ENCODE results near the gene HDDC3.

The HDDC3 gene

DNA sequence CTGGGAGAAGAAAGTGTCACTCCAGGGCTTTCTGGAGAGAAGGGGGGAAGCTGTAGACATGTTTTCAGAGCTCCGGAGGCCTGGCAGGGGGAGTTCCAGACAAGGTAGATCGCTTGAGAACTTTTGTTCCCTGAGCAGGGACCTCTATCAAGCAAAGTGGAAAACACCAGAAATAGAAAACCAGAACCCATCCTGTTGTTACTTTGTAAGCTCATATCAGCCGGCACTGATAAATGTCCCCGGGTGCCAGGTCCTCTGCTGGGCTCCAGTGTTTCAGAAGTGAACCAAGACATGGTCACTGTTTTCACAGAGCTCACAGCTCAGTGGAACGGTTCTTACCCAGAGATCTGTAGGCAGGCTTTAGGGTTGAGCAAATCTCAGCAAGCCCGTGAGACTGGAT lies 13.5 kb downstream of the HDDC3 start:
- Histone ChIP-seq H3K36me3 (ENCODE audit: control insufficient read depth in 2 of 2, insufficient read depth in 2 of 2, low read length in 2 of 2) (peaks cover 67% of the 10 kb centered on the region in 2 donors), H3K9me3 (ENCODE audit: control insufficient read depth in 2 of 2, low read length in 2 of 2) (no peaks in the 10 kb centered on the region), H3K9ac (ENCODE audit: low read depth in 1 of 2, low read length in 2 of 2) (no peak overlapping the region), H3K4me3 (ENCODE audit: low read length in 2 of 2) (no peak overlapping the region), H3K27ac (ENCODE audit: low read depth in 2 of 2, low read length in 2 of 2) (no peak overlapping the region), H3K4me1 (ENCODE audit: control insufficient read depth in 2 of 2, insufficient read depth in 2 of 2, low read length in 2 of 2) (no peaks in the 10 kb centered on the region), H3K27me3 (ENCODE audit: control insufficient read depth in 2 of 2, insufficient read depth in 2 of 2, low read length in 2 of 2) (no peaks in the 10 kb centered on the region)

DNA sequence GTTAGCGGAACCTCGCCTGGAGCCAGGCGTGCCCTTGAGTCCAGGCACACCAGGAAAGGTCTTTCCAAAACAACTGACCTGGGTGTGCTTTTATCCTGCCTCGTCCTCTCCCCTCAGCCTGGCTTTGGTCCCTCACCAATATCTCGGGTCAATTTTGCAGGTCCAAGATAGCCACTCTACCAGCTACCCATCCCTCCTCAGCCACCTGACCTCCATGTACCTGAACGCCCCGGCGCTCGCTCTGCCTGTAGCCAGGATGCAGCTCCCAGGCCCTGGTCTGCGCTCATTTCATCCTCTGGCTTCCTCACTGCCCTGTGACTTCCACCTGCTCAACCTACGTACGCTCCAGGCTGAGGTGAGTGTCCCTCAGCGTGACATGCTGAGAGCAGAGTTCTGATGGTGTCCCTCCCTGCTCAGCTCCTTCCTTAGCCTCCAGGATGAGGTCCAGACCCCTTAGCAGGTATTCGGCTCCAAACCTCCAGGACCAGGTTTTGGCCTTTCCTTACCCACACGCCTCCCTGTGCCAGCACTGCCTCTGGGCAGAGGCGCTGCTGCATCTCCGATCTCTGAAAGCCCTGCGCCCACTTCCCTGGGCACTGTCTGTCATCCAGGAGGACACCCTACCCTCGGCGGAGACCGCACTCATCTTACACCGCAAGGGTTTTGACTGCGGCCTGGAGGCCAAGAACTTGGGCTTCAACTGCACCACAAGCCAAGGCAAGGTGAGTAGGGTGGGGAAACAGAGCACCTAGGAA lies 14.1 kb downstream of the HDDC3 start:
- H3K36me3 ChIP-seq (ENCODE audit: control insufficient read depth in 2 of 2, insufficient read depth in 2 of 2, low read length in 2 of 2): peaks cover 73 to 74% of the 10 kb centered on the region in 2 donors
- H3K9me3 ChIP-seq (ENCODE audit: control insufficient read depth in 2 of 2, low read length in 2 of 2): no peaks in the 10 kb centered on the region
- no peaks in the 10 kb centered on the region for H3K4me1 ChIP-seq (ENCODE audit: control insufficient read depth in 2 of 2, insufficient read depth in 2 of 2, low read length in 2 of 2)
- H3K27ac ChIP-seq (ENCODE audit: low read depth in 2 of 2, low read length in 2 of 2): no peak overlapping the region
- H3K4me3 ChIP-seq (ENCODE audit: low read length in 2 of 2): no peak overlapping the region
- no peak overlapping the region for H3K9ac ChIP-seq (ENCODE audit: low read depth in 1 of 2, low read length in 2 of 2)
- H3K27me3 ChIP-seq (ENCODE audit: control insufficient read depth in 2 of 2, insufficient read depth in 2 of 2, low read length in 2 of 2): no peaks in the 10 kb centered on the region

GRCh38 chr15:90917569-90917968 lies 14.8 kb downstream of the HDDC3 start:
- no peak overlapping the region for H3K4me3 ChIP-seq (ENCODE audit: low read length in 2 of 2)
- H3K36me3 ChIP-seq (ENCODE audit: control insufficient read depth in 2 of 2, insufficient read depth in 2 of 2, low read length in 2 of 2): peaks cover 79 to 80% of the 10 kb centered on the region in 2 donors
- H3K4me1 ChIP-seq (ENCODE audit: control insufficient read depth in 2 of 2, insufficient read depth in 2 of 2, low read length in 2 of 2): no peaks in the 10 kb centered on the region
- no peaks in the 10 kb centered on the region for H3K9me3 ChIP-seq (ENCODE audit: control insufficient read depth in 2 of 2, low read length in 2 of 2)
- H3K27me3 ChIP-seq (ENCODE audit: control insufficient read depth in 2 of 2, insufficient read depth in 2 of 2, low read length in 2 of 2): no peaks in the 10 kb centered on the region
- no peak overlapping the region for H3K27ac ChIP-seq (ENCODE audit: low read depth in 2 of 2, low read length in 2 of 2)
- H3K9ac ChIP-seq (ENCODE audit: low read depth in 1 of 2, low read length in 2 of 2): no peak overlapping the region

DNA sequence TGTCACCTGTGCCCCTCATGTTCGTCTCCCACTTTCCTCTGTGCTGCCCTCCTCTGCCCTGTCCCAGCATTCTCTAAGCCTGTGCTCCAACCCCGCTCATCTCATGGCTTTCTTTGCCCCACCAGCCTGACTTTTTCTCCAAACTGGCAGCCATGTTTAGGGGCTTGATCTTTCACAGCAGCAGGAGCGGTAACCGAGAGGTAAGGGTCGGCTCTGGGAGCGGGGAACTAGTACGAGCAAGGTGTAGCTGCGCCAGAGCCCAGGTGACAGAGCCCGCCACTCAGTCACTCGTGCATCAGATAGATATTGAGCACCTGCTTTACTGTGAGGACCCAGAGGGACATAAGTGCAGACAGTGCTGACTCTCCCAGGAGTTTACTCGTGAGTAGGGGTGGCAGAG lies 15.9 kb downstream of the HDDC3 start:
- no peak overlapping the region for H3K4me3 ChIP-seq (ENCODE audit: low read length in 2 of 2)
- H3K9me3 ChIP-seq (ENCODE audit: control insufficient read depth in 2 of 2, low read length in 2 of 2): no peaks in the 10 kb centered on the region
- H3K36me3 ChIP-seq (ENCODE audit: control insufficient read depth in 2 of 2, insufficient read depth in 2 of 2, low read length in 2 of 2): peaks cover 90 to 91% of the 10 kb centered on the region in 2 donors
- H3K27ac ChIP-seq (ENCODE audit: low read depth in 2 of 2, low read length in 2 of 2): peak overlapping the region in 1 of 2 donors; percentile 52
- no peak overlapping the region for H3K9ac ChIP-seq (ENCODE audit: low read depth in 1 of 2, low read length in 2 of 2)
- H3K4me1 ChIP-seq (ENCODE audit: control insufficient read depth in 2 of 2, insufficient read depth in 2 of 2, low read length in 2 of 2): no peaks in the 10 kb centered on the region
- H3K27me3 ChIP-seq (ENCODE audit: control insufficient read depth in 2 of 2, insufficient read depth in 2 of 2, low read length in 2 of 2): no peaks in the 10 kb centered on the region

GRCh38 chr15:90915808-90916440 lies 16.4 kb downstream of the HDDC3 start:
- Histone ChIP-seq H3K27me3 (ENCODE audit: control insufficient read depth in 2 of 2, insufficient read depth in 2 of 2, low read length in 2 of 2) (no peaks in the 10 kb centered on the region), H3K27ac (ENCODE audit: low read depth in 2 of 2, low read length in 2 of 2) (peak overlapping the region in 1 of 2 donors; percentile 52), H3K9ac (ENCODE audit: low read depth in 1 of 2, low read length in 2 of 2) (no peak overlapping the region), H3K4me3 (ENCODE audit: low read length in 2 of 2) (no peak overlapping the region), H3K4me1 (ENCODE audit: control insufficient read depth in 2 of 2, insufficient read depth in 2 of 2, low read length in 2 of 2) (no peaks in the 10 kb centered on the region), H3K9me3 (ENCODE audit: control insufficient read depth in 2 of 2, low read length in 2 of 2) (no peaks in the 10 kb centered on the region), H3K36me3 (ENCODE audit: control insufficient read depth in 2 of 2, insufficient read depth in 2 of 2, low read length in 2 of 2) (peaks cover 91% of the 10 kb centered on the region in 2 donors)

- H3K9ac ChIP-seq (ENCODE audit: low read depth in 1 of 2, low read length in 2 of 2): no peak overlapping the region
- H3K27ac ChIP-seq (ENCODE audit: low read depth in 2 of 2, low read length in 2 of 2): peak overlapping the region in 1 of 2 donors; percentile 52
- no peak overlapping the region for H3K4me3 ChIP-seq (ENCODE audit: low read length in 2 of 2)
These were observed 17.0 kb downstream of the HDDC3 start for GRCh38 chr15:90915216-90915807.

GRCh38 chr15:90914305-90915080 lies 17.9 kb downstream of the HDDC3 start:
- H3K9ac ChIP-seq (ENCODE audit: low read depth in 1 of 2, low read length in 2 of 2): no peak overlapping the region
- H3K4me3 ChIP-seq (ENCODE audit: low read length in 2 of 2): no peak overlapping the region
- H3K4me1 ChIP-seq (ENCODE audit: control insufficient read depth in 2 of 2, insufficient read depth in 2 of 2, low read length in 2 of 2): no peaks in the 10 kb centered on the region
- H3K27ac ChIP-seq (ENCODE audit: low read depth in 2 of 2, low read length in 2 of 2): no peak overlapping the region
- no peaks in the 10 kb centered on the region for H3K27me3 ChIP-seq (ENCODE audit: control insufficient read depth in 2 of 2, insufficient read depth in 2 of 2, low read length in 2 of 2)
- H3K36me3 ChIP-seq (ENCODE audit: control insufficient read depth in 2 of 2, insufficient read depth in 2 of 2, low read length in 2 of 2): peaks cover 87 to 88% of the 10 kb centered on the region in 2 donors
- no peaks in the 10 kb centered on the region for H3K9me3 ChIP-seq (ENCODE audit: control insufficient read depth in 2 of 2, low read length in 2 of 2)

More at GRCh38 chr15:90915216-90915807, 17.0 kb downstream of the HDDC3 start:
- Histone ChIP-seq H3K27me3 (ENCODE audit: control insufficient read depth in 2 of 2, insufficient read depth in 2 of 2, low read length in 2 of 2) (no peaks in the 10 kb centered on the region), H3K4me1 (ENCODE audit: control insufficient read depth in 2 of 2, insufficient read depth in 2 of 2, low read length in 2 of 2) (no peaks in the 10 kb centered on the region), H3K36me3 (ENCODE audit: control insufficient read depth in 2 of 2, insufficient read depth in 2 of 2, low read length in 2 of 2) (peaks cover 91 to 92% of the 10 kb centered on the region in 2 donors), H3K9me3 (ENCODE audit: control insufficient read depth in 2 of 2, low read length in 2 of 2) (no peaks in the 10 kb centered on the region)

DNA sequence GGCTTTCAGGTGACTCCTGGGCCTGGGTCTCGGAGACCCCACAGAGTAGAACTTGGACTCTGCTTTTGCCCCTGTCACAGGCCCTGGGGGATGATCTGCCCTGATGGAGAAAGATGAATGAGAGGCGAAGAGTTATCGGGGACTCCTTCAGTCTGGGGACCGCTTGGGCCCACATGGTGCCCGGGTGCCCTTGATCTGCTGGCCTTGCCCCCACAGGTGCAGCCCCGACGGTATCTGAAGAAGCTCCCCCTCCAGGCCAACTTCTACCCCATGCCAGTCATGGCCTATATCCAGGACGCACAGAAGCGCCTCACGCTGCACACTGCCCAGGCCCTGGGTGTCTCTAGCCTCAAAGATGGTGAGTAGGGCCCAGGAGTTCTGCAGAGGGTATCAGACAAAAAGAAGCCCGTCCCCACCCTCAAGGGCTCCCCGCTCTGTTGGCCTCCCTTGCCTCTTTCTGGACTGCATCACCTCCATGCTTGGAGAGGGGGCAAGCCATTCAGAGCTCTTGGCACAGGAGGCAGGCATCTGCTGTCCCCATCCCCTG lies 18.9 kb downstream of the HDDC3 start:
- Histone ChIP-seq H3K36me3 (ENCODE audit: control insufficient read depth in 2 of 2, insufficient read depth in 2 of 2, low read length in 2 of 2) (peaks cover 83 to 86% of the 10 kb centered on the region in 2 donors), H3K4me3 (ENCODE audit: low read length in 2 of 2) (no peak overlapping the region), H3K27ac (ENCODE audit: low read depth in 2 of 2, low read length in 2 of 2) (no peak overlapping the region), H3K9me3 (ENCODE audit: control insufficient read depth in 2 of 2, low read length in 2 of 2) (no peaks in the 10 kb centered on the region), H3K27me3 (ENCODE audit: control insufficient read depth in 2 of 2, insufficient read depth in 2 of 2, low read length in 2 of 2) (no peaks in the 10 kb centered on the region), H3K9ac (ENCODE audit: low read depth in 1 of 2, low read length in 2 of 2) (no peak overlapping the region), H3K4me1 (ENCODE audit: control insufficient read depth in 2 of 2, insufficient read depth in 2 of 2, low read length in 2 of 2) (no peaks in the 10 kb centered on the region)

DNA sequence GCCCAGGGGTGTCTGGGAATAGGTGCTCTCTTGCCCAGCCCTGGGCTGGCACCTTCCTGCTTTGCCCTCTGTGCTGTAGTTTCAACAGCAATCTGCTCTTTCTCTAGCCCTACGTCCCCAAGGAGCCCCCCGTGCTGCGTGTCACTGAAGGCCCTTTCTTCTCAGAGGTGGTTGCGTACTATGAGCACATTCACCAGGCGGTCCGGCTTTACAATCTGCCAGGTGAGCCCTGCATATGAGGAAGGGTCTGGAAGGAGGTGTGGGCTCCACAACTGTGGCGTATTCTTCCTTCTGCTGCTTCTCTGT lies 19.6 kb downstream of the HDDC3 start:
- no peaks in the 10 kb centered on the region for H3K9me3 ChIP-seq (ENCODE audit: control insufficient read depth in 2 of 2, low read length in 2 of 2)
- H3K27ac ChIP-seq (ENCODE audit: low read depth in 2 of 2, low read length in 2 of 2): no peak overlapping the region
- H3K27me3 ChIP-seq (ENCODE audit: control insufficient read depth in 2 of 2, insufficient read depth in 2 of 2, low read length in 2 of 2): no peaks in the 10 kb centered on the region
- H3K36me3 ChIP-seq (ENCODE audit: control insufficient read depth in 2 of 2, insufficient read depth in 2 of 2, low read length in 2 of 2): peaks cover 78 to 81% of the 10 kb centered on the region in 2 donors
- H3K4me3 ChIP-seq (ENCODE audit: low read length in 2 of 2): no peak overlapping the region
- H3K4me1 ChIP-seq (ENCODE audit: control insufficient read depth in 2 of 2, insufficient read depth in 2 of 2, low read length in 2 of 2): no peaks in the 10 kb centered on the region
- no peak overlapping the region for H3K9ac ChIP-seq (ENCODE audit: low read depth in 1 of 2, low read length in 2 of 2)
